ENCODE results near the gene SPATA9.
"Not testable (repeated sequence)": the region's sequence is repeated elsewhere in the genome, so short reads cannot be mapped to it uniquely, and the experiment has no call there.

The SPATA9 gene

DNA sequence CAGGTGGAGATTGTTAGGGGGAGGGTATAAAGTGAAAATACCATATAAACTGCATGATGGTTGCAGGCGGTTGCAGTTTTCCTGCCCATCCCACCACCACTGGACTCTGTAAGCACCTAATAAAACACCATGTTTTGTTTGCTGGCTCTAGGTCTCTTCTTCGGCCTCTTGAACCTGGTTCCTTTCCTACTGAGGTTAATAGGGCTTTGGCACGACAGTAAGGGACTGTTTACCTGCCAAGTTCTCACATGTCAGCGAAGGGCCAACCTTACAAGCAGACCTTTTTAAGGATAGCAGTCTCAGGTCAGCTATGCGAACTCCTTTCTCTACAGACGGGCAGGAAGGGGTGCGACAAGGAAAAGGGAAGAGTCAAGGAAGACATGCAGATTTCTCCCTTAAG is 39.6 kb downstream of the SPATA9 start:
- DNase-seq = no peak

DNA sequence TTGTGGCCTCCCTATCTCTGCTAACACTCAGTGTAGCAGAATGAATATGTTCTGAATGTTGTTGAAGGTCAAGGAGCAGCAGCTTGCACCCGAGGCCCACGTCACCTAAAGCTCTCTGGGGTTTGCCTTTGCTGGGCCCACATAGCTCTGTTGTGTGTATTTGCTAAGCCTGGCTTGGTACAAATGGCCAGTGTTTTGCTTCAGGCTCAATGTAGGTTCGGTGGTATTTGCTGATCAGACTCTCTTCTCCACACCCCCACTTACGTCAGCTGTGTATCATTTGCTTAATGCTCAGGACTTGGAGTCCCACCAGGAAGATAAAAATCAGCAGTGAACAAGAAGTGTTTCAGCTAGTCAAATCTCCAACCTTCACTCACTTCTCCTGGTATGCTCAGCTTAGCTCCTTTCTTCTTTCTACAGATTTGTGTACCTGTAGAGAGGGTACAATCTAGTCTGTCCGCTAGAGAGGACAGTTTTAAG is 41.0 kb downstream of the SPATA9 start:
- DNase-seq = no peak

DNA sequence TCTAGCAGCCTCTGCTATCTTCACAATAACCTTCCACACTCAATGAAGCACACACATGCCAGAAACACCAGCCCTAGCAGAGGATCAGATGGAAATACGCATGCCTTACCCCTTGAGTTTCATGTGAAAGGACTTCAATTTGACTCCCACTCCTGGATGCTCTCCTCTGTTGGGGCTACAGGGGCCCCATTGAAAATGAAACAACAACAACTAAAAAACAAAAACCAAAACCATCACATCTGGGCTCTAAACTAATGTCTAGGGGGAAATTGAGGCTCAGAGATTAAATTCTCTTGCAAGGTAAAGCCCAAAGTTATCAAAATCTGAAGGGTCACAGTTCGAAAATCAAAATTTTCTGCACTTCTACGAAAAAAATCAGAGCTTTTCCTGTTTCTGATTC is 44.2 kb downstream of the SPATA9 start:
- no peak for DNase-seq

DNA sequence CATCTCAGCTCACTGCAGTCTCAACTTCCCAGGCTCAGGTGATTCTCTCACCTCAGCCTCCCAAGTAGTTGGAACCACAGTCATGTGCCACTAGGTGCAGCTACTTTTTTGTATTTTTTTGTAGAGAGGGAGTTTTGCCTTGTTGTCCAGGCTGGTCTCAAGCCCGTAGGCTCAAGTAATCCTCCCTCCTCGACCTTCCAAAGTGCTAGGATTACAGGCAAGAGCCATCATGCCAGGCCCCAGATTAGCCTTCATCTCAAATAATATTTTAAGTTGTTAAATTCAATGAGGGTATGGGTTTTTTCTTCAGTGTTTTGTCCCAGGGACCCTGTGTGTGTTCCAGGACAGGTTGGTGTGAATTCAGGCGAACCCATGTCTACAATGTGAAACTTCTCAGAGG is 48.7 kb downstream of the SPATA9 start:
- DNase-seq = no peak

DNA sequence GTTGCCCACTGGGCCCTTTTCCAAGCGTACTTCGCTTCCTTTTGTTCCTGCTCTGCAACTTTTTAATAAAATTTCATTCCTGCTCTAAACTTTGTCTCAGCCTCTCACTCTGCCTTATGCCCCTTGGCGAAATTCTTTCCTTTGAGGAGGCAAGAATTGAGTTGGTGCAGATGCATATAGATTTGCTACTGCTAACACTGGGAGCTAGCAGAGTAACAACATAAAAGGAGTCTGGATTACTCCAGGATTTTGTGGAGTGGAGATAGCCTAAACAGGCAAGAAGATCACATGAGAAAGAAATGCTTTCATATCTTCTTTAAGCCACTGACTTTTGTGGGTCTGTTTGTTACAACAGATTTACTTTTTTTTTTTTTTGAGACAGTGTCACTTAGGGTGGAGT is 49.1 kb downstream of the SPATA9 start:
- no peak for DNase-seq

DNA sequence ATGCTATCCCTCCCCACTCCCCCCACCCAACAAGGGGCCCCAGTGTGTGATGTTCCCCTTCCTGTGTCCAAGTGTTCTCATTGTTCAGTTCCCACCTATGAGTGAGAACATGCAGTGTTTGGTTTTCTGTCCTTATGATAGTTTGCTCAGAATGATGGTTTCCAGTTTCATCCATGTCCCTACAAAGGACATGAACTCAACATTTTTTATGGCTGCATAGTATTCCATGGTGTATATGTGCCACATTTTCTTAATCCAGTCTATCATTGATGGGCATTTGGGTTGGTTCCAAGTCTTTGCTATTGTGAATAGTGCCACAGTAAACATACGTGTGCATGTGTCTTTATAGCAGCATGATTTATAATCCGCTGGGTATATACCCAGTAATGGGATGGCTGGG is 49.8 kb downstream of the SPATA9 start:
- DNase-seq = not testable (repeated sequence)

DNA sequence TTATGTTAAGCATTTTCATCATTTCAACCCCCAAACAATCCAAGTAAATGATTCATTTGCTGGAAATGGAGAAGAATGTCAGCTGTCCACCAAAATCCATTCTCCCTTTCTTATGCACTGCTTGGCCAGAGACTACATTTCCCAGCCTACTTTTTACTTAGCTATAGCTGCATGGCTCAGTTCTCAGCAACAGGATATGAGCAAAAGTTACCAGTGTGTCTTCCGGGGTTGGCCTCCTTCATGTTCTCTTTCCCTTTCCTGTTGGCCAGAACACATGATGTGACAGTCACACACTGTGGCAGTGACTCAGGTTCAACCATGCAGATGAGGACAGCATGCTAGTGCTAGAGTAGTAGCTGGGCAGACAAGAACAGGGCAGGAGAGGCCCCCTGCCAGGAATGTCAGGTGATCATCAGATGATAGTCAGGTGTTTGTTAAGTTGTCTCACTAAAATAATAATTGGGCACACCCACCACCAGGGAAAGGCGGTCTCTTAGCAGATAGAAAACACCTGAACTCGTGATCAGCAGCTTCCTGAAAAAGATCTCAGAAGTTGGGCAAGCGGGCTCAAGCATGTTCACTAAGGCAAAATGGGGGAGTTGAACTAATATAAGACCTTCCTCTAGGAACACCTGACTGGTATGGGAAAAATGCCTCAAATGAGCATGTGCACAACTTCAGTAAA is 50.7 kb downstream of the SPATA9 start:
- DNase-seq = peak; percentile 63

DNA sequence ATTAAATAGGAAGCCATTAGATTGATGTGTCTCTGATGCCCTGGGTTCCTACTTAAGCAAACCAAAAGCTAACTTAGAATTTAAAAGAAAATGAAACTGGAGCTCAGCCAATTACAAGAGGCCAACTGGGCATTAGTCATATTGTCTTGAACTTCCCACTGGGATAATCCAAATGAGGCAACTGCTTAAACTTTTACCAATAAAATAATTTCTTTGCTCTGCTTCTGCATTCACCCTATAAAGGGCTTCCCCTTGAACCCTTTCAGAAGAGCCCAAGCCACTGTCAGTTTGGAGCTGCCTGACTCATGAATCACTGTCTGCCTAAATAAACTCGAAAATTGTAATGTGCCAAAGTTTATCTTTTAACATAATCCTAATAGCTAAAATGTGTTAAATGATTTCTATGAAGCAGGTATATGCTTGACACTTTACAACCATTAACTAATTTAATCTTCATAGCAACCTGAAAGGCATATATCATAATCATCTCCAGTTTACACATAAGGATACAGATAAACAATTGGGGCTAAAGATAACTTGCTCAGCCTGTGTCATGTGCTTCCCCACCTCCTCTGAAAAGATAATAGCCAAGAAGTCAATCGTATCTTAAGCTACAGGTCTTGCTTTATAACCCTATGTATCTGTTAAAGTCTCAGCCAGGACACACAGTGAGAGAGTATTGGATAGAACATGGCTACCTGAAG is 51.4 kb downstream of the SPATA9 start:
- DNase-seq = peak; percentile 73

DNA sequence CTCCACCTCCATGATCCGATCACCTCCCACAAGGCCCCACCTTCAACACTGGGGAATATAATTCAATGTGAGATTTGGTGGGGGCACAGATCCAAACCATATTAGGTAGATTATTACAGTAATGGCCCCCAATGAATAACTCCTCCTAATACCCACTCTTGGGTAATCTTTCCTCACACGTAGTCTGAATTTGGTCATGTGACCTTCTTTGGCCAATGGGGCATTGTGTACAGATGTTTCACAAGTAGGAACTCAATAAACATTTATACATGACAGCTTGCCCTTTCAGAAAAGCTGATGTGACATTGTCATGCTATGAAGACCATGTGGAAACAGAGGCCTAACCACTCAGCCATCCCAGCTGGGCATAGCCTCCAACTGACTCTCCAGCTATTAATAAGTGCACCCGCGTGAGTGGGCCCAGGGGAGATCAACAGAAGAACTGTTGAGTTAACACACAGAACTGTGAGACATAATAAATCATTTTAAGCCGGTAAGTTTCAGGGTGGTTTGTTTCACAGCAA is 52.3 kb downstream of the SPATA9 start:
- DNase-seq = no peak

DNA sequence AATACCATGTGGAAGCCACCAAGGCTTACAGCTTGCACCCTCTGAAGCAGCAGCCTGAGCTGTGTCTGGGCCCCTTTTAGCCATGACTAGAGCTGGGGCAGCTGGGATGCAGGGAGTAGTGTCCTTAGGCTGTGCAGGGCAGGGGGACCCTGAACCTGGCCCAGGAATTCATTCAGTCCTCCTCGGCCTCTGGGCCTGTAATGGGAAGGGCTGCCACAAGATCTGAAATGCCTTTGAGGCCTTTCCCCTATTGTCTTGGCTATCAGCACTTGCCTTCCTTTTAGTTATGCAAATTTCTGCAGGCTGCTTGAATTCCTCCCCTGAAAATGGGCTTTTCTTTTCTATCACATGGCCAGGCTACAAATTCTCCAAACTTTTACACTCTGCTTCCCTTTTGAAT is 53.9 kb downstream of the SPATA9 start:
- DNase-seq = no peak

DNA sequence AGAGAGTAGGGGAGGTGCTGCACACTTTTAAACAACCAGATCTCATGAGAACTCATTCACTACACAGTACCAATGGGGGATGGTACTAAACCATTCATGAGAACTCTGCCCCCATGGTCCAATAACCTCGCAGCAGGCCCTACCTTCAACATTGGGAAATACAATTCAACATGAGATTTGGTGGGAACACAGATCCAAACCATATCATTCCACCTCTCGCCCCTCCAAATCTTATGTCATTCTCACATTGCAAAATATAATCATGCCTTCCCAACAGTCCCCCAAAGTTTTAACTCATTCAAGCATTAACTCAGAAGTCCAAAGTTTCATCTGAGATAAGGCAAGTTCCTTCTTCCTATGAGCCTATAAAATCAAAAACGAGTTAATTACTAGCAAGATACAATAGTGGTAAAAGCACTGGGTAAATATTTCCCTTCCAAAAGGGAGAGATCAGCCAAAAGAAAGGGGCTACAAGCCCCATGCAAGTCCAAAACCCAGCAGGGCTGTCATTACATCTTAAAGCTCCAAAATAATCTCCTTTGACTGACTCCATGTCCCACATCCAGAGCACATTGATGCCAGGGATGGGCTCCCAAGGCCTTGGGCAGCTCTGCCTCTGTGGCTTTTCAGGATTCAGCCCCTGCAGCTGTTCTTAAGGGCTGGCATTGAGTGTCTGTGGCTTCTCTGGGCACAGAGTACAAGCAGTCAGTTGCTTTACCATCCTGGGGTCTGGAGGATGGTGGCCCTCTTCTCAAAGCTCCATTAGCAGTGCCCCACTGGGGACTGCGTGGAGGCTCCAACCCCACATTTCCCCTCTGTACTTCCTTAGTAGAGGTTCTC is 54.6 kb downstream of the SPATA9 start:
- DNase-seq = no peak

DNA sequence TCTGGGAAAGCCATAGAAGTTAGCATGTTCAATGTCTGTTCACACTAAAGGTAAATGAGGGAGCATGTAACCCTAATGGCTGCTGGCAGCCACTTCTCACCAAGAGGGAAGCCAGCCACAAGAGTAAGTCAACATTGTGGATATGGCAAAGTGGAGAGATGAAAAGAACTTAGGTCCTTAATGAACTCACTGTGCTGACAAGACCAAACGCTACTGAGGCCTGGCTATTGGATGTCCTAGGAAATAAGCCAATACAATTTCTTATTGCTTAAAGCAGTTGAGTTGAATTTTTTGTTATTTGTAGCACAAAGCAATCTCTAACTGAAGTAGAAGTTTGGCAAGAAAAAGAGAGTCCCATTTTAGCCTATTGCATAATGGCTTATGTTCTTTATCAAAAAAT is 56.1 kb downstream of the SPATA9 start:
- DNase-seq = no peak

DNA sequence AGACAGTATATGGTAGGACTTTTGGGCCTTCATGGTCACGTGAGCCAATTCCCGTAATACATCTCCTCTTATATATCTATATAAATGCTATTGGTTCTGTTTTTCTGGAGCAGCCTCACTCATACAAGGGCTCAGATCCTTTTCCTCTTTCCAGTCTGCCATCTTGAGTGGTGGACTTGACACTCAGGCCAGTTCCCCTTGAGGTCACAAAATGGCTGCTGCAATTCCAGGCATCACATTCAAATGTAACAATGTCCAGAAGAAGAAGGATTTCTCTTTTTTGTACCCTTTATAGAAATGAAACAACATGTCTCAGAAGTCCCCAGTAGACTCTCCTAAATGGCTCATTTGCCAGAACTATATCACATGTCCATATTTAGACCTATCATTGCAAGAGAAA is 58.4 kb downstream of the SPATA9 start:
- no peak for DNase-seq

DNA sequence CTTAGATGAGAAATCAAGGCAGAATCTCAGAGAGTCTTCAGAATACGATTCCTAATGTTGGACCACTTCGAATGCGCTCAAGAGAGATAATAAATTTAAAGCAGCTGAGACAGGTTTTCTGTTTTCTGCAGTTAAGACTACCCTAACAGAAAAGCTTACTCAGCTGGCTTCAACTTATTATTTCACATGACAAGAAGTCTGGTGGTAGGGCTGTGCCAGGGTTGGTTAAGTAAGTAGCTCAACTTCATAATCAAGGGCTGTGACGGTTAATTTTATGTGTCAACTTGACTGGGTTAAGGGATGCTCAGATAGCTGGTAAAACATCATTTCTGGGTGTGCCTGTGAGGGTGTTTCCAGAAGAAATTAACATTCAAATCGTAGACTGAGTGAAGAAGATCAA is 59.1 kb downstream of the SPATA9 start:
- DNase-seq = no peak

DNA sequence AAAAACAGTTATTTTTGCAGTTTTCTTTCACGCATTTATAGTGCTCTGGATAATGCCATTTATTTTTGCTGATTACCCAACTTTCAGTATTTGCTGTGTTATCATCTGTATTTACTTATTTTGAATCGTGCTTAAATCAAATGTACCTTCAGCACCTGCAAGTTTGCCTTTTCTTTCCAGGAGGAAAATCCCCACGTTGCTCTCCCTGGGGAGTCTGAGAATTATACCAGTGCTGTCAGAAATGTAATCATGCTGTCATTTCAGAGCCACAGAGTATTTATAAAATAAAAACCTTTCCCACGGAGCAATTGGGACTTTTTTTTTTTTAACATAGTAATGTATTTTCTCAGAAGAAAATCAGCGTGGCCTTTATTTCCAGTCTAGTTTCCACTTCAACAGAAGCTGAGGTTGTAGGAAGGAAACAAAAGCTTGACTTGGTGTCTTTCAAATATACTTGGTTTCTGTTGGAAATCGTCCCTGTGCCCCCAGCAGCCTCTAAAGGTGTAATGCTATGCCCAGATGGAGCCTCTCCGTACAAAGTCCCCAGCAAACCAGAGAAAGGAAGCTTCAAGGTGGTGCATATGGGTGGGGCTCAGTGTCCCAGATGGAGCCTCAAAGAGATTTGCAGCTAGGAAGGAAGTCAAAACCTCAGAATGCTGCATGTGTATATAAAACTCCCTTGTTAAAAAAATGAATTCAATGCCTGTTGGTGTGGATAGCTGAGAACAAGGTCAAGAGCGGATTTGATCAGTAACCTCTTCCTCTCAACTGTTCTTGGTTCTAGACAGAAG is 60.8 kb downstream of the SPATA9 start:
- no peak for DNase-seq

DNA sequence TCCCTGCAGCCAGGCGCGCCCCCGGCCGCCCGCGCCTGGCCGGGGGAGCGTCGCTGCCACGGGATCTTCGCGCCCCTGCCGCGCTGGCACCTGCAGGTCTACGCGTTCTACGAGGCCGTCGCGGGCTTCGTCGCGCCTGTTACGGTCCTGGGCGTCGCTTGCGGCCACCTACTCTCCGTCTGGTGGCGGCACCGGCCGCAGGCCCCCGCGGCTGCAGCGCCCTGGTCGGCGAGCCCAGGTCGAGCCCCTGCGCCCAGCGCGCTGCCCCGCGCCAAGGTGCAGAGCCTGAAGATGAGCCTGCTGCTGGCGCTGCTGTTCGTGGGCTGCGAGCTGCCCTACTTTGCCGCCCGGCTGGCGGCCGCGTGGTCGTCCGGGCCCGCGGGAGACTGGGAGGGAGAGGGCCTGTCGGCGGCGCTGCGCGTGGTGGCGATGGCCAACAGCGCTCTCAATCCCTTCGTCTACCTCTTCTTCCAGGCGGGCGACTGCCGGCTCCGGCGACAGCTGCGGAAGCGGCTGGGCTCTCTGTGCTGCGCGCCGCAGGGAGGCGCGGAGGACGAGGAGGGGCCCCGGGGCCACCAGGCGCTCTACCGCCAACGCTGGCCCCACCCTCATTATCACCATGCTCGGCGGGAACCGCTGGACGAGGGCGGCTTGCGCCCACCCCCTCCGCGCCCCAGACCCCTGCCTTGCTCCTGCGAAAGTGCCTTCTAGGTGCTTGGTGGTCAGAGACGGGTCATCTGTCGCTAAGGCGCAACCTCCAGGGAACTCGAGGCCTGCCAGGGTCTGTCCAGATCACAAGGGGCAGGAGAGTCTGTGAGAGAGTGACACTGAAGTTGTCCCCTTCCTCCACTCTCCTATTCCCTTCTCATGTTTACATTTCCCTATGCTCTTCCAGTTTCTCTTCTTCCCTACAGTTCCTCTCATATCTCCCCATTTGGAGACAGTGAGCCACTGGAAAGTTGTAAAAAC is 61.6 kb downstream of the SPATA9 start:
- peak; percentile 16 for DNase-seq

DNA sequence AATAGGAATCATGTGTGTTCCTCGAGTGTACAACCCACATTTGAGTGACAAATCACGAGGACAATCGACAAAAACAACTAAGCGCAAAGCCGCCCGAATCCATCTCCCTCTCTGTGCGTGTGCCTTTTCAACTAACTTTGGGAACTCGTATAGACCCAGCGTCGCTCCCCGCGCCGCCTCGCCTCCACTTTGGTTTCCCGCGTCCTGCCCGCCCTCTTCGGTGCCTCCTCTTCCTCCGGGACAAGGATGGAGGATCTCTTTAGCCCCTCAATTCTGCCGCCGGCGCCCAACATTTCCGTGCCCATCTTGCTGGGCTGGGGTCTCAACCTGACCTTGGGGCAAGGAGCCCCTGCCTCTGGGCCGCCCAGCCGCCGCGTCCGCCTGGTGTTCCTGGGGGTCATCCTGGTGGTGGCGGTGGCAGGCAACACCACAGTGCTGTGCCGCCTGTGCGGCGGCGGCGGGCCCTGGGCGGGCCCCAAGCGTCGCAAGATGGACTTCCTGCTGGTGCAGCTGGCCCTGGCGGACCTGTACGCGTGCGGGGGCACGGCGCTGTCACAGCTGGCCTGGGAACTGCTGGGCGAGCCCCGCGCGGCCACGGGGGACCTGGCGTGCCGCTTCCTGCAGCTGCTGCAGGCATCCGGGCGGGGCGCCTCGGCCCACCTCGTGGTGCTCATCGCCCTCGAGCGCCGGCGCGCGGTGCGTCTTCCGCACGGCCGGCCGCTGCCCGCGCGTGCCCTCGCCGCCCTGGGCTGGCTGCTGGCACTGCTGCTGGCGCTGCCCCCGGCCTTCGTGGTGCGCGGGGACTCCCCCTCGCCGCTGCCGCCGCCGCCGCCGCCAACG is 62.5 kb downstream of the SPATA9 start, which contains the start of gene GPR150:
Gene GPR150 (plus strand): TSS at position 58 of the 840 bp plus-strand sequence. CDS start 189 bp downstream, at position 247.
- peak; percentile 31 for DNase-seq

DNA sequence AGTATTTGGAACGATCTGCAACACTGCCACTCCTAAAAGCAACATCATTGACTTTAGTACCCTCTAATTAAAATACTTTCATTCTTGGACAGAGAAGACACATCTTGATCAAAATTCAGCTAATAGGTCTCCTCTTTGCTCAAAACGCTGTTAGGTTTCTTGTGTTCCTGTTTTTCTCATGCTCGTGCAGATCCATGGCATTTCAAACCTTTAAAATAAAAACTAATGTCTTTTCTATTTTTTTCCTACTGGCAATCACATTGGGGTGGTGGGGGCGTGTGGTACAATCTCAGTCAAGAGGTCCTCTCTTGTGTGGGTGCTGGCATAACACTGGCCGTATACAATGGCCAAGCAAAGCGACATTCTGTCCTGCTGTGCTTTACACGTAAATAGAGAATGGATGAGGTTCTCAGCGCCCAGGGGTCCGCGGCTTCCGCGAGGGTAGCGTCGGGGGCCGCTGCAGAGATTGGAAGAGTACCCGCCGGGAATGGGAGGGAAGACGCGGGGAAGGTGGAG is 63.2 kb downstream of the SPATA9 start:
- DNase-seq = no peak

DNA sequence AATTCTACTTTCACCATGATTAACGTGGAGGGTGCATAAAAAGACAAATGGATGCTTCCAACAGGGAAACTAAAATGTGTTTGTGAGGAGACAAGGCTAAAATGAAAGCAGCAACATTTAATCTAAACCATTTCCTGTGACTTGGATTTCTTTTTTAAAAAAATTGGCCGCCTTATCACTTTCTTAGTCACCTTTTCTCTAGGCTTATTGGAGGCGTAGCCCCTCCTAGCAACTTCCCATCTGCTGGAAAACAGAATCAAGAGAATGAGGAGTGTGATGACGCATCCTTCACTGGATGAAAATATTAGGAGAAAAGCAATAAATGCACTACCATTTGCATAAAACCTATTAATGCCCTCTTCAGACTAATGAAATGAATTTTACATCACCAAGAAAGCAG is 63.7 kb downstream of the SPATA9 start:
- DNase-seq = no peak

DNA sequence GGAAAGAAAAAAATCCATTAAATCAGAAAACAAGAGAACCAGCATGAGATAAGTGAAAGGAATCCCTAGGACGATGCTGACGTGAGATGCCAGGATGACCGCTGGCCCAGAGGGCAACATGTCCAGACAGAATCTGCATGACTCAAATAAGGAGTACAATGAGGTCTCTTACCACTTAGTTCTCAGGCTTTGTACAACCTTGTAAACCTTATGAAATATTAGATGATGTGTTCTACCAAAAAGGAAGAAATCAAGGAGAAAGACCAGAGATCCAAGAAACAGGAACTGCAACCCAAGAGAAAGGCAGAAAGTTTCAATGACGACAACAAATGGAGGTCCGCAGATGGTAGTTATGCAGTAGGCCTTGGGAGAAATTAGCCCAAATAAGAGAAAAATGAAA is 65.7 kb downstream of the SPATA9 start:
- DNase-seq = no peak

Data from fibroblast of skin of abdomen (primary cell).